ENCODE measurements around the gene MKRN2. TPM values are rescaled to one million over a fixed set of nuclear protein-coding genes. Genes with fewer than 3 reads are reported as not detected.

MKRN2 gene
- total and polyA plus RNA-seq, 2 of the 8 experiments (the other 6 are each of a cell fraction or from before 2014, with no cell fraction given), result 15.3 to 17.6 TPM

- peaks cover 0 to 3% (median 1%) of the 10 kb centered on the region in 4 experiments; a peak in 2 of 8 replicates for H3K36me3 ChIP-seq (ENCODE audit: control insufficient read depth in 2 of 4, insufficient read depth in 4 of 4, low read length in 3 of 4)
- H2BK15ac ChIP-seq (ENCODE audit: low read length), result no peak overlapping the region
- H2BK20ac ChIP-seq (ENCODE audit: low read length), result no peak overlapping the region
- H3K27ac ChIP-seq (ENCODE audit: low read depth, low read length), result no peak overlapping the region
- no peak overlapping the region for H2BK120ac ChIP-seq (replicated peaks; ENCODE audit: low read depth, low read length)
- no peak overlapping the region for H4K8ac ChIP-seq (ENCODE audit: extremely low read depth, insufficient read depth, low read length)
- no peak overlapping the region for H3K18ac ChIP-seq (ENCODE audit: extremely low read depth, low read length)
- no peaks in the 10 kb centered on the region for H3K79me2 ChIP-seq (ENCODE audit: control insufficient read depth in 1 of 2, insufficient read depth in 2 of 2, low read length in 2 of 2)
- H3K9ac ChIP-seq (replicated peaks in 1 of 4; ENCODE audit: extremely low read depth in 1 of 4, low read depth in 3 of 4, low read length in 3 of 4), result no peak overlapping the region
- no peak overlapping the region for H4K5ac ChIP-seq (ENCODE audit: insufficient read length, low read depth, low read length)
- no peak overlapping the region for H3K23ac ChIP-seq (ENCODE audit: insufficient read length)
- no peak overlapping the region for H3K14ac ChIP-seq (ENCODE audit: insufficient read length)
- H3K4ac ChIP-seq (replicated peaks; ENCODE audit: insufficient read length, low read depth, low read length), result no peak overlapping the region
- H4K91ac ChIP-seq (replicated peaks; ENCODE audit: insufficient read length, low read length), result no peak overlapping the region
- H2BK12ac ChIP-seq (ENCODE audit: low read depth, low read length), result no peak overlapping the region
- no peak overlapping the region for H2AFZ ChIP-seq (ENCODE audit: low read length)
- no peaks in the 10 kb centered on the region for H3K23me2 ChIP-seq (ENCODE audit: low read depth, low read length)
- H3K79me1 ChIP-seq (ENCODE audit: low read depth, low read length), result no peaks in the 10 kb centered on the region
- FAIRE-seq (no peak), DNase-seq (ENCODE audit: low read depth in 1 of 2, low spot score in 2 of 2) (no peak)
- H2AK5ac ChIP-seq (ENCODE audit: low read depth, low read length), result no peak overlapping the region
- no peaks in the 10 kb centered on the region for H3K9me3 ChIP-seq (ENCODE audit: insufficient read depth in 2 of 2, low read depth in 1 of 2, low read length in 1 of 2)
- no peak overlapping the region for H2BK5ac ChIP-seq (ENCODE audit: low read depth, low read length)
- peaks cover 0 to 2% of the 10 kb centered on the region in 2 experiments for H4K20me1 ChIP-seq (replicated peaks in 1 of 2; ENCODE audit: control insufficient read depth in 1 of 2, insufficient read depth in 2 of 2, low read length in 2 of 2)
- H3K4me1 ChIP-seq (replicated peaks in 1 of 4; ENCODE audit: control insufficient read depth in 3 of 4, insufficient read depth in 4 of 4, low read length in 3 of 4), result peaks cover 0 to 4% (median 3%) of the 10 kb centered on the region in 4 experiments; a peak in 2 of 7 replicates
- 87% methylated on average over 8 of the region's 8 CpGs; no CpG with 5 or more reads in 1 of the 2 experiments for WGBS, 2 experiments (ENCODE audit: extremely low coverage in 1 of 2, insufficient coverage in 1 of 2, insufficient read length in 1 of 2, insufficient replicate concordance in 2 of 2, low coverage in 1 of 2, low lambda C conversion rate in 2 of 2, missing lambda C conversion rate in 1 of 2)
- peak overlapping the region; percentile 11 for H3K56ac ChIP-seq (replicated peaks; ENCODE audit: insufficient read length, low read depth, low read length)
- ChIA-PET POLR2A (ENCODE audit: partially characterized antibody) (interaction anchor here (1.1 to 2.6 kb wide), 2 partner anchors 12 to 15 kb away, joined by 3 to 8 read pairs; partner anchors contain the start of gene MKRN2), CTCF (ENCODE audit: partially characterized antibody) (interaction anchor here (0.6 to 3.2 kb wide), 10 partner anchors 10 to 422 kb away, joined by 3 to 12 read pairs (median 4); partner anchors contain the start of gene MKRN2)
- H3K4me3 ChIP-seq (ENCODE audit: extremely low read depth in 1 of 4, insufficient read depth in 2 of 4, low read depth in 3 of 4, low read length in 4 of 4), result no peak overlapping the region
- H3K4me2 ChIP-seq (ENCODE audit: insufficient read depth in 1 of 2, low read depth in 2 of 2, low read length in 2 of 2), result no peak overlapping the region
- no peaks in the 10 kb centered on the region for H3K27me3 ChIP-seq (replicated peaks in 1 of 4; ENCODE audit: control insufficient read depth in 3 of 4, extremely low read depth in 1 of 4, insufficient read depth in 3 of 4, low read length in 3 of 4)
- TF ChIP-seq, protein P1, sequence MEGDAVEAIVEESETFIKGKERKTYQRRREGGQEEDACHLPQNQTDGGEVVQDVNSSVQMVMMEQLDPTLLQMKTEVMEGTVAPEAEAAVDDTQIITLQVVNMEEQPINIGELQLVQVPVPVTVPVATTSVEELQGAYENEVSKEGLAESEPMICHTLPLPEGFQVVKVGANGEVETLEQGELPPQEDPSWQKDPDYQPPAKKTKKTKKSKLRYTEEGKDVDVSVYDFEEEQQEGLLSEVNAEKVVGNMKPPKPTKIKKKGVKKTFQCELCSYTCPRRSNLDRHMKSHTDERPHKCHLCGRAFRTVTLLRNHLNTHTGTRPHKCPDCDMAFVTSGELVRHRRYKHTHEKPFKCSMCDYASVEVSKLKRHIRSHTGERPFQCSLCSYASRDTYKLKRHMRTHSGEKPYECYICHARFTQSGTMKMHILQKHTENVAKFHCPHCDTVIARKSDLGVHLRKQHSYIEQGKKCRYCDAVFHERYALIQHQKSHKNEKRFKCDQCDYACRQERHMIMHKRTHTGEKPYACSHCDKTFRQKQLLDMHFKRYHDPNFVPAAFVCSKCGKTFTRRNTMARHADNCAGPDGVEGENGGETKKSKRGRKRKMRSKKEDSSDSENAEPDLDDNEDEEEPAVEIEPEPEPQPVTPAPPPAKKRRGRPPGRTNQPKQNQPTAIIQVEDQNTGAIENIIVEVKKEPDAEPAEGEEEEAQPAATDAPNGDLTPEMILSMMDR (IDR thresholded peaks at IDR 0.05; ENCODE audit: control extremely low read depth in 1 of 3, insufficient read depth in 1 of 3, low read depth in 1 of 3, low read length in 3 of 3), result peak; percentile 32 to 73 (median 65)
Observed at GRCh38 chr3:12541625-12542024, 15.3 kb upstream of the MKRN2 start.
